ENCODE data around the gene CCNG2.

CCNG2 gene

DNA sequence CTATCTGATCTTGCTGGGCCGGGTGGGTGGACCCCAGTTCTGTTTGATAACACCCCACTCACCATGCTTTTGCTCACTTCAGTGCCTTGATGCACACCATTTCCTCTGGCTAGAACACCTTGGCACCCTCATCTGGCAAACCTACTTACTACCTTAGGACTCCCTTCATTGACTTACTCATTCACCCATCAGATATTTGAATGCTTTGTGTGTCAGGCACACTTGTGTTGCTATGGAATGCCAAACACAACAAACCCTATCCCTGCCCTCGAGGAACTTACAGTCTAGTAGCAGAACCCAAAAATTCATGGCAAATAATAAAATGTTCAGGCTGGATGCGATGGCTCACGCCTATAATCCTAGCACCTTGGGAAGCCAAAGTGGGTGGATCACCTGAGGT is 13.9 kb downstream of the CCNG2 start:
- Histone ChIP-seq H3F3A (ENCODE audit: insufficient read depth, low read length) (peaks cover 14% of the 10 kb centered on the region), H3K9ac (ENCODE audit: low read length) (no peak overlapping the region)

GRCh38 chr4:77172336-77172735 is 15.3 kb downstream of the CCNG2 start:
- no peak for TF ChIP-seq CTCF (IDR thresholded peaks at IDR 0.05; ENCODE audit: low read length)
- TF ChIP-seq EZH2phosphoT487 (IDR thresholded peaks at IDR 0.05; ENCODE audit: low read length): no peak
- no peak for TF ChIP-seq EZH2 (optimal IDR thresholded peaks at IDR 0.05; ENCODE audit: low read depth, low read length)
- H3K4me3 ChIP-seq (ENCODE audit: low read length): no peak overlapping the region
- H4K20me1 ChIP-seq (ENCODE audit: insufficient read depth, low read length): no peaks in the 10 kb centered on the region
- no peak for DNase-seq
- H3F3A ChIP-seq (ENCODE audit: insufficient read depth, low read length): peaks cover 8% of the 10 kb centered on the region
- no peaks in the 10 kb centered on the region for H3K27me3 ChIP-seq (replicated peaks; ENCODE audit: insufficient read depth, low read length)
- H3K4me2 ChIP-seq (ENCODE audit: low read depth, low read length): no peak overlapping the region
- H3K9me3 ChIP-seq (replicated peaks; ENCODE audit: insufficient read depth, low read length): no peaks in the 10 kb centered on the region
- H3K27ac ChIP-seq (ENCODE audit: low read length): no peak overlapping the region
- no peak overlapping the region for H3K9ac ChIP-seq (ENCODE audit: low read length)
- H3K9me2 ChIP-seq (replicated peaks; ENCODE audit: insufficient read depth, low read length): no peaks in the 10 kb centered on the region
- H3K4me1 ChIP-seq (ENCODE audit: low read length): peaks cover 18% of the 10 kb centered on the region
- H3K79me2 ChIP-seq (ENCODE audit: low read length): no peaks in the 10 kb centered on the region
- no peaks in the 10 kb centered on the region for H3K36me3 ChIP-seq (replicated peaks; ENCODE audit: insufficient read depth, low read length)
- H2AFZ ChIP-seq (ENCODE audit: low read length): no peak overlapping the region

More for the DNA sequence above, 13.9 kb downstream of the CCNG2 start:
- Histone ChIP-seq H3K36me3 (replicated peaks; ENCODE audit: insufficient read depth, low read length) (no peaks in the 10 kb centered on the region; the same call in 1 of the 2 replicates), H3K27me3 (replicated peaks; ENCODE audit: insufficient read depth, low read length) (no peaks in the 10 kb centered on the region), H3K4me1 (ENCODE audit: low read length) (peaks cover 31% of the 10 kb centered on the region), H2AFZ (ENCODE audit: low read length) (no peak overlapping the region), H3K79me2 (ENCODE audit: low read length) (no peaks in the 10 kb centered on the region), H3K27ac (ENCODE audit: low read length) (no peak overlapping the region), H4K20me1 (ENCODE audit: insufficient read depth, low read length) (no peaks in the 10 kb centered on the region), H3K9me3 (replicated peaks; ENCODE audit: insufficient read depth, low read length) (no peaks in the 10 kb centered on the region), H3K4me3 (ENCODE audit: low read length) (no peak overlapping the region), H3K4me2 (ENCODE audit: low read depth, low read length) (no peak overlapping the region), H3K9me2 (replicated peaks; ENCODE audit: insufficient read depth, low read length) (no peaks in the 10 kb centered on the region)
- TF ChIP-seq CTCF (IDR thresholded peaks at IDR 0.05; ENCODE audit: low read length) (no peak), EZH2 (optimal IDR thresholded peaks at IDR 0.05; ENCODE audit: low read depth, low read length) (no peak), EZH2phosphoT487 (IDR thresholded peaks at IDR 0.05; ENCODE audit: low read length) (no peak)
- DNase-seq: no peak

- no peaks in the 10 kb centered on the region for H3K9me3 ChIP-seq (replicated peaks; ENCODE audit: insufficient read depth, low read length)
- H3K4me2 ChIP-seq (ENCODE audit: low read depth, low read length): no peak overlapping the region
- H3K4me1 ChIP-seq (ENCODE audit: low read length): no peaks in the 10 kb centered on the region
- no peaks in the 10 kb centered on the region for H3K9me2 ChIP-seq (replicated peaks; ENCODE audit: insufficient read depth, low read length)
- no peaks in the 10 kb centered on the region for H3K79me2 ChIP-seq (ENCODE audit: low read length)
- TF ChIP-seq EZH2phosphoT487 (IDR thresholded peaks at IDR 0.05; ENCODE audit: low read length): no peak
- no peak for TF ChIP-seq EZH2 (optimal IDR thresholded peaks at IDR 0.05; ENCODE audit: low read depth, low read length)
- TF ChIP-seq CTCF (IDR thresholded peaks at IDR 0.05; ENCODE audit: low read length): no peak
- H4K20me1 ChIP-seq (ENCODE audit: insufficient read depth, low read length): no peaks in the 10 kb centered on the region
- H3K36me3 ChIP-seq (replicated peaks; ENCODE audit: insufficient read depth, low read length): no peaks in the 10 kb centered on the region
- no peaks in the 10 kb centered on the region for H3F3A ChIP-seq (ENCODE audit: insufficient read depth, low read length)
- DNase-seq: no peak
- no peak overlapping the region for H3K9ac ChIP-seq (ENCODE audit: low read length)
- no peaks in the 10 kb centered on the region for H3K27me3 ChIP-seq (replicated peaks; ENCODE audit: insufficient read depth, low read length)
- H2AFZ ChIP-seq (ENCODE audit: low read length): no peak overlapping the region
- no peak overlapping the region for H3K27ac ChIP-seq (ENCODE audit: low read length)
- H3K4me3 ChIP-seq (ENCODE audit: low read length): no peak overlapping the region
Observed at GRCh38 chr4:77174426-77174825, 17.4 kb downstream of the CCNG2 start.
